ENCODE measurements around the gene HOXC10. TPM values are rescaled to one million over a fixed set of nuclear protein-coding genes. Genes with fewer than 3 reads are reported as not detected.

Gene HOXC10
- total RNA-seq, 4 donors from 2014 or later = not detected

DNA sequence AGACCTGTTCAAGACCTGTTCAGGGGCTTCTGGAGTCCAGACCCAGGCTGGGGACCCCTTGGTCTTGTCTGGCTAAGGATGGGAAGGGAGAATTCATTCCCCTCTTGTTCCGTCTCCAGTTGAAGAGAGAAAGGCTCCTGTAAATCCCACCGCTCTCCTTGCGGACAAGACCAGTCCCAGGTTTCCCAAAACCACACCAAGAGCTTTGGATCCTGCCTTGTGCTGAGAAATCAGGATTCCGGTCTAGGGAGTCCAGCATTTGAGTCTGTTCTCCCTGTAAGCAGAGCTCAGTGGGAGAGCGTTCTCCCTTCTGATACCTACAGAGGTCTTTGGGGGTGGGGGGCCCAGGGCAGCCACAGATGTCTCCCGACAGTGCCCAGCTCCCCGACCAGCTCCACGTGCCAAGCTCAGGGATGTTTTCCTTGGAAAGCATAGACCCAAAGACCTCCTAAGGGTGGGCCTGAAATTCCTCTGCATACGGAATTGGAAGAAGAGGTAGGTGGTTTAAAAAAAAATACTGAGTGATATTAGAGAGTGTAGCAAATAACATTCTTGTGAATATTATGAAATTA lies 44.4 kb upstream of the HOXC10 start:
- H3K4me1 ChIP-seq = peaks cover 0 to 9% (median 3%) of the 10 kb centered on the region in 4 donors
- DNase-seq = no peak
- peaks cover 100% of the 10 kb centered on the region for H3K27me3 ChIP-seq
- in situ Hi-C loops (cut with MboI; ENCODE audit: low pct_ligation_motif_present in 1 of 4, low pct_unique_long_range_greater_than_20kb in 1 of 4, low sequenced_read_pairs in 3 of 4) = no loop called here
- H3K4me3 ChIP-seq = no peak overlapping the region
- H3K27ac ChIP-seq = no peak overlapping the region
- 15% methylated on average over 9 of the region's 9 CpGs; no CpG with 5 or more reads in 1 of the 2 donors for WGBS, 2 donors (ENCODE audit: low coverage in 1 of 2)
- H3K9me3 ChIP-seq = no peaks in the 10 kb centered on the region
- intact Hi-C loops (cut with DNase I; ENCODE audit: low total_unique reads) = no loop called here
- no peaks in the 10 kb centered on the region for H3K36me3 ChIP-seq
- no peak for TF ChIP-seq EP300 (IDR thresholded peaks at IDR 0.05; ENCODE audit: low read depth)
- TF ChIP-seq POLR2AphosphoS5 (IDR thresholded peaks at IDR 0.05) = no peak
- no peak for TF ChIP-seq POLR2A (IDR thresholded peaks at IDR 0.05)
- TF ChIP-seq, protein P1, sequence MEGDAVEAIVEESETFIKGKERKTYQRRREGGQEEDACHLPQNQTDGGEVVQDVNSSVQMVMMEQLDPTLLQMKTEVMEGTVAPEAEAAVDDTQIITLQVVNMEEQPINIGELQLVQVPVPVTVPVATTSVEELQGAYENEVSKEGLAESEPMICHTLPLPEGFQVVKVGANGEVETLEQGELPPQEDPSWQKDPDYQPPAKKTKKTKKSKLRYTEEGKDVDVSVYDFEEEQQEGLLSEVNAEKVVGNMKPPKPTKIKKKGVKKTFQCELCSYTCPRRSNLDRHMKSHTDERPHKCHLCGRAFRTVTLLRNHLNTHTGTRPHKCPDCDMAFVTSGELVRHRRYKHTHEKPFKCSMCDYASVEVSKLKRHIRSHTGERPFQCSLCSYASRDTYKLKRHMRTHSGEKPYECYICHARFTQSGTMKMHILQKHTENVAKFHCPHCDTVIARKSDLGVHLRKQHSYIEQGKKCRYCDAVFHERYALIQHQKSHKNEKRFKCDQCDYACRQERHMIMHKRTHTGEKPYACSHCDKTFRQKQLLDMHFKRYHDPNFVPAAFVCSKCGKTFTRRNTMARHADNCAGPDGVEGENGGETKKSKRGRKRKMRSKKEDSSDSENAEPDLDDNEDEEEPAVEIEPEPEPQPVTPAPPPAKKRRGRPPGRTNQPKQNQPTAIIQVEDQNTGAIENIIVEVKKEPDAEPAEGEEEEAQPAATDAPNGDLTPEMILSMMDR (IDR thresholded peaks at IDR 0.05) = no peak

DNA sequence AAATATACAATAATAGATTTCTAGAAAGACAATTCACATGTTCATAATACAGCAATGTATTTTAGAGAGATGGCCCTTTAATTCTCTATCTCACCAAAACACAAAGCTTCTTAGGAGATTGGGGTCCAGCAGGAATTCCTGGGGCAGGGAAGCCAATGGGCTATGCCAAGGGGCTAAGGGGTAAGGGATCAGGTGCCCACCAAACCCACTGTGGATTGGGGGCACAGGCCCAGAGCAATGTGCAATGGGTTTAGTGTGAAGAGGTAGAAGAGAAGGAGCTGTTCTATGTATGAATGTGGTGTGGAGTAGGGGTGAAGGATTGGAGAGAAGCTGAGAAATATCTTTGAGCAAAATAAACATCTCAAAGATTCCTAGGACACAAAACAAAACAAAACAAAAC lies 43.8 kb upstream of the HOXC10 start:
- no peak overlapping the region for H3K4me3 ChIP-seq
- H3K27me3 ChIP-seq = peaks cover 100% of the 10 kb centered on the region
- no peaks in the 10 kb centered on the region for H3K36me3 ChIP-seq
- H3K9me3 ChIP-seq = no peaks in the 10 kb centered on the region
- in situ Hi-C loops (cut with MboI; ENCODE audit: low pct_ligation_motif_present in 1 of 4, low pct_unique_long_range_greater_than_20kb in 1 of 4, low sequenced_read_pairs in 3 of 4) (no loop called here), intact Hi-C loops (cut with DNase I; ENCODE audit: low total_unique reads) (no loop called here)
- no peak for TF ChIP-seq POLR2AphosphoS5 (IDR thresholded peaks at IDR 0.05)
- TF ChIP-seq POLR2A (IDR thresholded peaks at IDR 0.05) = no peak
- TF ChIP-seq, protein P1 (IDR thresholded peaks at IDR 0.05) = no peak
- no peak for TF ChIP-seq EP300 (IDR thresholded peaks at IDR 0.05; ENCODE audit: low read depth)
- DNase-seq = no peak
- peaks cover 0 to 7% (median 2%) of the 10 kb centered on the region in 4 donors for H3K4me1 ChIP-seq
- no peak overlapping the region for H3K27ac ChIP-seq

DNA sequence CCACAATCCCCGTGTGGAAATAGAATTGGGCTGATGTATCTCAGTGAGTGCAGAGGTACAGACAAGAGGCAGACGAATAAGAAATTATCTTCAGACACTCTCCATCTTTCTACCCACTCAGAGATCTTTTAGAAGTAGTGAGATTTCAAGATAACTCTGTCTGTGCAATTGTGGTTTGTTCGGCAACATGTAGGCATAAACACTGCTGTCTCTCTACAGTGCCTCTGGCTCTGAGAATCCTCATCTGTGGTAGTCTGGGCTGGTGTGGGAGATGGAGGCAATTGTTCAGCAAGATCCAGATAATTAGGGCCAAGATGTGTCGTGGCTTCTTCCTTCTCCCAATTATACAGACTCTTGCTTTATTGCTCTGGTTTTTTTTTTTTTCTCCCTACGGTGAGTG lies 43.2 kb upstream of the HOXC10 start:
- in situ Hi-C loops (cut with MboI; ENCODE audit: low pct_ligation_motif_present in 1 of 4, low pct_unique_long_range_greater_than_20kb in 1 of 4, low sequenced_read_pairs in 3 of 4) = no loop called here
- Histone ChIP-seq H3K4me1 (peaks cover 0 to 7% (median 2%) of the 10 kb centered on the region in 4 donors), H3K36me3 (no peaks in the 10 kb centered on the region), H3K9me3 (no peaks in the 10 kb centered on the region), H3K27ac (no peak overlapping the region), H3K27me3 (peaks cover 100% of the 10 kb centered on the region), H3K4me3 (no peak overlapping the region)
- intact Hi-C loops (cut with DNase I; ENCODE audit: low total_unique reads) = no loop called here
- WGBS, 2 donors (ENCODE audit: low coverage in 1 of 2) = 17 to 18% methylated on average over 3 to 5 of the region's 5 CpGs
- TF ChIP-seq, protein P1 (IDR thresholded peaks at IDR 0.05) = no peak
- TF ChIP-seq POLR2A (IDR thresholded peaks at IDR 0.05) (no peak), POLR2AphosphoS5 (IDR thresholded peaks at IDR 0.05) (no peak), EP300 (IDR thresholded peaks at IDR 0.05; ENCODE audit: low read depth) (no peak)
- no peak for DNase-seq

DNA sequence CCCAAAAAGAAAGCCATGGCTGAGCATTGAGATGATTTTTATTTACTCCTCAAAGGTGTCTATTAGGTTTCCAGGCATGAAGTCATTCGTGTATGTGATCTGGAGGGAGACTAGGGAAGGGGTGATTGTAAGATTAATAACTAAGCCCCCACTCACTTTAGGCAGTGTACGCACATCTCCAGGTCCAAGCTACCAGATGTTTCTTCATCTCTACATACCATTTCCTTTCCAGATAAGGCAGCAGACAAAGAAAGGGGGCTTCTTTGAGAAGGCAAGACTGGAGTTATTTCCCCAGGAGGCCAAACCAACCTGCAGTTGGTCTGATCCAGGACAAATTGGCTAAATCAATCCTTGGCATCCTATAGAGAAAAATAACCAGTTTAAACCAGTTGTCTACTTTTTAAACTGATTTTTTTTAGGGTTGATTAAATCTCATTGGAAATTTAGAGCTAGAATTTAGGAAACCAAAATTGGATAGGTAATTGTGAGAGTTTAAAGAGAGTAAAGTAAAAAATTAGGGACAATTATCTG lies 42.4 kb upstream of the HOXC10 start:
- H3K9me3 ChIP-seq = no peaks in the 10 kb centered on the region
- WGBS, 2 donors (ENCODE audit: low coverage in 1 of 2) = 11 to 14% methylated on average over 2 of the region's 2 CpGs
- no peaks in the 10 kb centered on the region for H3K36me3 ChIP-seq
- TF ChIP-seq, protein P1 (IDR thresholded peaks at IDR 0.05) = no peak
- TF ChIP-seq EP300 (IDR thresholded peaks at IDR 0.05; ENCODE audit: low read depth) (no peak), POLR2A (IDR thresholded peaks at IDR 0.05) (no peak), POLR2AphosphoS5 (IDR thresholded peaks at IDR 0.05) (no peak)
- H3K4me3 ChIP-seq = no peak overlapping the region
- no peak overlapping the region for H3K27ac ChIP-seq
- in situ Hi-C loops (cut with MboI; ENCODE audit: low pct_ligation_motif_present in 1 of 4, low pct_unique_long_range_greater_than_20kb in 1 of 4, low sequenced_read_pairs in 3 of 4) (no loop called here), intact Hi-C loops (cut with DNase I; ENCODE audit: low total_unique reads) (no loop called here)
- peaks cover 0 to 7% (median 2%) of the 10 kb centered on the region in 4 donors for H3K4me1 ChIP-seq
- DNase-seq = no peak
- H3K27me3 ChIP-seq = peaks cover 100% of the 10 kb centered on the region

Measured in transverse colon (tissue), 4 donors.